ENCODE results near the gene DPYSL3. TPM values are rescaled to one million over a fixed set of nuclear protein-coding genes. Genes with fewer than 3 reads are reported as not detected.
A peak's percentile ranks its signal among the peaks of the same experiment; 100 is the strongest.

Gene DPYSL3
- polyA plus RNA-seq, 1 donor from 2014 or later, result not detected

DNA sequence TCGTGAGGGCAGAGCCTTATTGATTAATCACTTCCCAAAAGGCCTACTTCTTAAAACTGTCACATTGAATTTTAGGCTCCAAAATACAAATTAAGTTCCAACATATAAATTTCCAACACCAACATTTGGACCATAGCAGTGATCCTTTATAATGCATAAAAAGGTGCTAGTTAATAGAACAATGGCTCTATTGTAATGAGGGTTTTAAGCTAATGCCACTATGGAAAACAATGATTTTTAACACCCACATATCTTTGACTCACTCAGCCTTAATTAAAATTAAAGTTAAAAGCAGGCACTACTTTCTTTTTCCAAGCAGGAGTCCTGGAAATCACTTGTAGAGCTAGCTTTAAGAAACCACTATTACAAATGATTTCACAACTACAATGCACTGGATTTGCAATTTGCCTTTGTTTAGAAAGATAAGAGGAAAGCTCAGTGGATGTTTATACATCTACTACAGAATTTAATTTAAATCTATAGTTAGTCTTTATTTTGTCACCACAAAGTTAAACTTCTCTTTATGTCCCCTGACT, 41.8 kb downstream of the DPYSL3 start:
- H3K9me3 Mint-ChIP-seq, result peaks cover 0 to 4% (median 0%) of the 10 kb centered on the region in 3 donors
- H3K4me3 Mint-ChIP-seq, result no peak overlapping the region
- peaks cover 3% of the 10 kb centered on the region for H3K27me3 Mint-ChIP-seq
- no peaks in the 10 kb centered on the region for H3K4me1 Mint-ChIP-seq
- no peaks in the 10 kb centered on the region for H3K36me3 Mint-ChIP-seq
- no peak overlapping the region for H3K27ac Mint-ChIP-seq

DNA sequence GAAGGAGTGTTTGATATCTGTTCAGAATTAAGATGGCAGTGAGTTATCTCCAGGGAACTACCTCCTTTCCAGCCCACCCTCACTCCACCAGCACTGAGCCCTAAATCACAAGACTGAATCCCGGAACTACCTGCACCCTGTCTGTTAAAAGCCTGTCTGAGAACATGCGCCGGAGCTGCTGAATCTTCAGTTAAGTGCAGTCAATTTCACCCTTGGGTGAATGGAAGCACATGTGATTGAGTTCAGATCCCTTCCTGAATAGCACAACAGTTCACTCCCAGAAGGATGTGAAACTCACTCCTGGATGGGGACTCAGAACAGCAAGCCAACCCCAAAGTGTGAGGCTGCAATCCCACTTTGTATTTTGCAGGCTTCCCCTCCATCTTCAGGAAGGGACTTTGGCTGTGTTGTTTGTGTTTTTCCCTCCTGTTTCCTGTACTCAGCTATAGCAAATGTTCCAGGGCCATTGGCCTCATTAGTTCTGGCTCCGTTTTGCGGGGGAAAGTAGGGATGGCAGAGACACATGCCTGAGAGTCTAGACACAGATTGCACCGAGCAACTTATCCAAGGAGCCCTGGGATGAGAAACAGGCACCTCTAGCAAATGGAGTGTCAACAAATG, 43.4 kb downstream of the DPYSL3 start:
- Mint-ChIP-seq H3K36me3 (no peaks in the 10 kb centered on the region), H3K4me1 (no peaks in the 10 kb centered on the region), H3K9me3 (peaks cover 0 to 3% (median 0%) of the 10 kb centered on the region in 3 donors), H3K27me3 (peaks cover 1% of the 10 kb centered on the region), H3K27ac (no peak overlapping the region), H3K4me3 (no peak overlapping the region)

DNA sequence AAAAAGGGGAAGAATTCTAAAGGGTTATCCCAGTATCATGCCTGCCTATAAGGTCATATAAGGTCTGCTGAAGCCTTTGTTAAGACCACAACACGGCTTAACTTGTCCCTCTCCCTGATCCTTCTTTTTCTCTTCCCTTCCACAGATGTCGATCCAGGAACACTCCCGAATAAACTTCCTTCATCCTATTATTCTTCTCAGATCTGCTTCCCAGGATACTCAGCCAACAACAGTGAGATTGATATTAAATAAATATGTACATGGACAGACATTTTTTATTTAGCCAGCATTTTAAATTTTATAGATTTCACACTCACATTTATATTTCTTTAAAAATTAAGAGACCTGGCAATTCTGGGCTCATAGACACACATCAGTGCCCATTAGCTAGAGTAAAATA, 44.1 kb downstream of the DPYSL3 start:
- no peak overlapping the region for H3K27ac Mint-ChIP-seq
- no peaks in the 10 kb centered on the region for H3K4me1 Mint-ChIP-seq
- H3K36me3 Mint-ChIP-seq, result no peaks in the 10 kb centered on the region
- H3K9me3 Mint-ChIP-seq, result peaks cover 0 to 4% (median under 1%) of the 10 kb centered on the region in 3 donors
- no peak overlapping the region for H3K4me3 Mint-ChIP-seq
- peaks cover 1% of the 10 kb centered on the region for H3K27me3 Mint-ChIP-seq

DNA sequence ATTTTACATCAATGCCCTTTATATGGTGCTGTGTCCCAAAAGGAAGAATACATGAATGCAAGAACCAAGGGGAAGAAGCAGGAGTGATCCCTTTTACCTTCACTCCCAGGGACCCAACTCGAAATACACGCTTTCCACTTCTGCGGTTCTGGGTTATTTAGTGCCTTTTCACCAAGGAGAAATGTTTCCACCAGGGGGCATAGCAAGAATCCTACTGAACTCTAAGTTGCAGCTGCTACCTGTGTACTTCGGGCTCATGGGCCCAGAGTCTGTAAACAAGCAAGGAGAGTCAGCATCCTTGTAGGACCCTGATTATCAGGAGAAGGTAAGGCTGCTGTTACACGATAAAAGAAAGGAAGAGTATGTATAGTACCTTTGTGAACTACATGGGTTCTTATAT, 45.7 kb downstream of the DPYSL3 start:
- H3K4me1 Mint-ChIP-seq, result no peaks in the 10 kb centered on the region
- H3K36me3 Mint-ChIP-seq, result no peaks in the 10 kb centered on the region
- no peak overlapping the region for H3K27ac Mint-ChIP-seq
- H3K9me3 Mint-ChIP-seq, result peaks cover 0 to 6% (median 4%) of the 10 kb centered on the region in 3 donors
- H3K4me3 Mint-ChIP-seq, result no peak overlapping the region
- H3K27me3 Mint-ChIP-seq, result peaks cover 3% of the 10 kb centered on the region

DNA sequence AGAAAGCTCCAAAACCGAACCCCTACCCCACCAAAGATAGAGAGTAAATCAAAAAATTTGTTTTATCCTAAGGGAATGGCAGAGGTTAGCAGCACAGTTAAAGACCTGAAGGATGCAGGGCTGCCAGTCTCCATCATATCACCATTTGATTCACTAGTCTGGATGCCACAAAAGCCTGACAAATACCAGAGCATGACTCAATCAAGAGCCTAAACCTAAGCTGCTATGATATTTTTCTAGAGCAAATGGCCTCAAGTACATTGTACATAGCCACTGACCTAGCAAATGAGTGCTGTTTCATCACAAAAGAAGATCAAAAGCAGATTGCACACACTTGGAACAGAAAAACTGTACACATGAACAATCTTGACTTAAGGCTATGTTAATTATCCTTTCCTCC, 48.0 kb downstream of the DPYSL3 start:
- no peak overlapping the region for H3K27ac Mint-ChIP-seq
- H3K4me1 Mint-ChIP-seq, result no peaks in the 10 kb centered on the region
- H3K27me3 Mint-ChIP-seq, result peaks cover 6% of the 10 kb centered on the region
- peaks cover 2 to 6% (median 2%) of the 10 kb centered on the region in 3 donors for H3K9me3 Mint-ChIP-seq
- H3K36me3 Mint-ChIP-seq, result no peaks in the 10 kb centered on the region
- no peak overlapping the region for H3K4me3 Mint-ChIP-seq

DNA sequence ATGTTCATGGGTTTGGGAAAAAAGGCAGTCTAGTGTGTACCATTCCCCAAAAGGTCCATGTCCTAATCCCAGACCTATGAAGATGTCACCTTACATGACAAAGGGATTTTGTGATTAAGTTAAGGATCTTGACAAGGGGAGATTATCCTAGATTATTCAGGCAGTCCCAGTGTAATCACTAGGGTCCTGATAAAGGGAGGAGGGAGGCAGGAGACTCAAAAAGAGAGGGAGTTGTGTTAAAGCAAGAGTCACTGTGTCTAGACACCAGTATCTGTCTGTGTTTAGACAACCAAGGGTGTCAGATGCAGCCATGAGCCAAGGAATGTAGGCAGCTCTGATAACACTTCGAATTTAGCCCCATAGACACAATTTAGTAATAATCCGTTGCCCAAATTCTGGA, 49.5 kb downstream of the DPYSL3 start:
- Mint-ChIP-seq H3K4me1 (peaks cover 0 to 5% (median under 1%) of the 10 kb centered on the region in 3 donors), H3K9me3 (peaks cover 2 to 6% (median 4%) of the 10 kb centered on the region in 3 donors), H3K27ac (no peak overlapping the region), H3K27me3 (peaks cover 12% of the 10 kb centered on the region), H3K36me3 (no peaks in the 10 kb centered on the region), H3K4me3 (no peak overlapping the region)

DNA sequence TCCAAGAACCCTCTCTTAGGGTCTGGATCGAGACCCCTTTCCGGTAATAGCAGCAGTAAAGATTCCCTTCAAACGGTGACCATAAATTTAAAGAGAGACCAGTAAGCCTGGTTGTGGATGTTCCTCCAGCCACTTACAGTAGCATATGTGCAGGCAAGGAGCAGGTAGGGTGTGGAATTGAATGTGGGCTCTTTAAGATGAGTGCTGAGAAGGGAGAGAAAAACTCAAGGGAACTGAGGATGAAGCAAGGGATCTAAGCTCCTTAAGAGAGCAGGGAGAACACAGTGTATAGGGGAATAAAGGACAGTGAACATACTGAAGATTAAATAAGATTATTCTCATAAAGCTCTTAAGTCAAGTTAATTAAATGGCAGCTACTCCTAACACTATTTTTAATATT, 51.3 kb downstream of the DPYSL3 start:
- no peaks in the 10 kb centered on the region for H3K36me3 Mint-ChIP-seq
- no peak overlapping the region for H3K27ac Mint-ChIP-seq
- peaks cover 25% of the 10 kb centered on the region for H3K27me3 Mint-ChIP-seq
- H3K9me3 Mint-ChIP-seq, result peaks cover 2 to 6% (median 4%) of the 10 kb centered on the region in 3 donors
- H3K4me1 Mint-ChIP-seq, result peaks cover 11 to 13% (median 11%) of the 10 kb centered on the region in 3 donors
- H3K4me3 Mint-ChIP-seq, result no peak overlapping the region

DNA sequence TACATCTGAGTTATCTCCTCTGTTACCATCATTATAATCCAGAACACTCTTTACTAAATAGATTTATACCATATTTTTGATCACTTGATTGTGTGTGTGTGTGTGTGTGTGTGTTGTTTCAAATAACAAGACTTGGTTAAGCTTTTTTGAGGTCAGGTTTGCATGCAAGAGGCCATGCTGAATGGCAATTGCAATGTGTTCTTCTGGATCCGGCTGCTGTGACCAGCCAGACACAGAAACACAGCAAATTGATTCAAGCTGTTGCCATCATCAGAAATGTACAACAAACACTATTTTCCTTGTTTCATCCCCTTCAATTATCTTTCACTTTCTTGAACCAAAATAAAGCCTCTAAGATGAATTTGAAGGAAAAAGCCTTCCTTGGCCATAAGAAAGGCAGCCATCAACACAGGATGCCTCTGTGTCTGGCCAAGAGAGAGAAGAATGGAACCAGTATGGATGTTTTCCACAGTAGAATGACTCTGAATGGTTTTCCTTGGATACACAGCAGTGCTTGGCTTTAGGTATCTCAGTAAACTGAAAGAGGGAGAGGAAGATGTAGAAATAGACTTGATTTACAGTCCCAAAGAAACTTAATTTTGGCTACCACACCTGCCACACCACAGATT, 53.9 kb downstream of the DPYSL3 start:
- no peak overlapping the region for H3K4me3 Mint-ChIP-seq

DNA sequence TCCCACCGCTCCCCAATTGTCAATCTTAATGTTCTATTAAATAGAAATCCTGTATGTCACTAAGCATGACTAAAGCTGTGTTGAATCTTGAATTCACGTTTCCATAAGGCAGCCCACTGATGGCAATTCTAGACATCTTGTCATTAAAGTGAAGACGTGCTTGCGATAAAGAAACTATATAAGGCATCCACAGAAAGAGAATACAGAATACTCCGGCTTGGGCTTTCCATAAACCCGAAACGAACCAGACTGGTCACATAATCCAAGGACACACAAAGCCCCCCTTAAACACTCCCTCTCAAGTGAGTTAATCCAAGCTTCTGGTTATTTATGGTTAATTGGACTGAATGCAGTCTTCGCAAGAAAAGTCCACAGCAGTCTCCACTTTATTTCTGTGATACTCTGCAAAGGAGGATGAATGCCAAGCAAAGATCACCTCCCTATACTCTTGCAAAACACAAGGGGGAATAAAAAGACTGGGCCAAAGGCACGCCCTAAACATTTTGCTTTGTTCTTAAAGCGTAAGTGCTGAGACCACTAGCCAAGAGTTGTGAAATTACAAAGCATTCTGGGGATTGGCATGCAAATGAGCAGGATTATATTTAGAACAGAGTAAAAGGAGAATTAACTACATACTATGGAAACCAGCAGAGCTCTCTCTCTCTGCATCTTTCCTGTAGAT, 54.7 kb downstream of the DPYSL3 start:
- peaks cover 11 to 18% (median 15%) of the 10 kb centered on the region in 3 donors for H3K4me1 Mint-ChIP-seq
- H3K36me3 Mint-ChIP-seq, result no peaks in the 10 kb centered on the region
- peaks cover 40% of the 10 kb centered on the region for H3K27me3 Mint-ChIP-seq

More for the DNA sequence above, 53.9 kb downstream of the DPYSL3 start:
- H3K36me3 Mint-ChIP-seq, result no peaks in the 10 kb centered on the region
- H3K9me3 Mint-ChIP-seq, result peaks cover 2 to 6% (median 2%) of the 10 kb centered on the region in 3 donors
- no peak overlapping the region for H3K27ac Mint-ChIP-seq
- peaks cover 11 to 18% (median 15%) of the 10 kb centered on the region in 3 donors for H3K4me1 Mint-ChIP-seq
- H3K27me3 Mint-ChIP-seq, result peaks cover 36% of the 10 kb centered on the region

DNA sequence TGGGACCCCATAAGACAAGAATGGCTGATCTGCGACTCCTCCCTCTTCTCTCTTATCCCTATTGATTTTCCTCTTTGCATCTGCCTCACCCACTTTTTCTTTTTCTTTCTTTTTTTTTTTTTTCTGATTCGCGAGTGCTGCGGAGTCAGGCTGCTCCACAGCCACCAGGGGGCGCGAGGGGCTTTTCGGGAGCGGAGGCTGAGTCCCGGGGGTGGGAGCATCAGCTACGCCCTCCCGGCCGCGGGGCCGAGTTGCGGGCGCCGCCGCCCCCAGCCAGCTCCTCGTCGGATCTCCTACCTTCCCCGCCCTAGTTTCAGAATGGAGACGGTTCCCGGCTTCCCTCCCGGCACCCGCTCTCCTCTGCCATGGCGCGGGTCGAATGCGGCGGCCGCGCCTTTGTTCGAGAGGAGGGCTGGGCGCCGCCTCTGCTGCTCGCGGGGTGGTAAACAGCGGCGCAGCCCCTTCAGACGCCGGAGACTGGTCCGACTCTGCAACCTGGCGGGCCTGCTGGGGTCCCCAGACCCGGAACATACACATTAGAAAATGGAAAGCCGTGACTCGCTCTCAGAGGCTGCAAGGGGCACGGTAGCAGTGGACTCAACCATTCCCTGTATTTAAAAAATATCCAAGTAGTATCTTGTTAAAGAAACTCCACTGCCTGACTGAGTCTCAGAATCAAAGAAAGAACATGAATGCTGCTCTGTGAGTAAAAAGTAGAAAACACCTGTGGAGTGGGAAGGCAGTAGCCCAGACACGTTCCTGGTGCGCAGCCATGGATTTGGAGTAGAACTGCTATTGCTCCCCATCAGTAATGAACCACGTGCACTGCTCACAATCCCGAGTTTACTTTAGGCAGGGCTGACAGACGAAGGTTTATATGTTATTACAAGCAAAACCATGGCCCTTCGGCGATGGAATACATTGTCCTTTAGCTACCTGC, 55.7 kb downstream of the DPYSL3 start:
- H3K9me3 Mint-ChIP-seq, result peaks cover 0 to 2% (median 2%) of the 10 kb centered on the region in 3 donors
- no peaks in the 10 kb centered on the region for H3K36me3 Mint-ChIP-seq
- H3K4me3 Mint-ChIP-seq, result peak overlapping the region in 3 of 4 donors; percentile 68 to 91 (median 76)
- H3K4me1 Mint-ChIP-seq, result peaks cover 11 to 18% (median 15%) of the 10 kb centered on the region in 3 donors
- H3K27me3 Mint-ChIP-seq, result peaks cover 38% of the 10 kb centered on the region
- H3K27ac Mint-ChIP-seq, result peak overlapping the region in 1 of 3 donors; percentile 23

More for the DNA sequence above, 54.7 kb downstream of the DPYSL3 start:
- peaks cover 0 to 2% (median 2%) of the 10 kb centered on the region in 3 donors for H3K9me3 Mint-ChIP-seq
- no peak overlapping the region for H3K27ac Mint-ChIP-seq
- peak overlapping the region in 1 of 4 donors; percentile 85 for H3K4me3 Mint-ChIP-seq

DNA sequence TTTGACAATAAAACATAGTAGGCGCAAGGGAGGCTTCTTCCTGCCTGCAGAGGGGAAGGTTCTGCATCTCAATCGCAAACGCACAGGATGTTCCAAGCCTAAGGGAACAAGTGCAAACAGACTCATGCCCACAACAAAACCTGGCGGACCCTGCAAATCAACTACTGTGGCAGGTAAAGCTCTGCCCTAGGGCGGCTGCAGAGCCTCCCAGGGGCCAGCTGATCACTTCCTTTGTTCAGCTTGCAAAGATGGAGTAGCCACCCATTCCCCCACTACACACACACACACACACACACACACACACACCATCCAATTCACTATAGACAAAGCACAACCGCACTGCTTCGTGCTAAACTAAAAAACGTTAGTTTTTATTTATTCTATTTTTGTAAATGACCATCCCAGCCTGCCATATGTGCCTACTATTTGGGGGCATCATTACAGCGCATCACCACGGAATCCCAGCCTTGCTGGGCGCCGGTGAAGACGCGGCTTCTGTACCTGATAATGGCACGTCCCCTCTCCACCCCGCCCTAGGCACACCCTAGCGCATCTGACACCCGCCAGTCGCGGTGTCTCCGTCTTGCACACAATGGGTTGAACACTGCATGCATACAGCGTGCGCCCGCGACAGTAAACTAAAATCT, 57.6 kb downstream of the DPYSL3 start:
- no peaks in the 10 kb centered on the region for H3K36me3 Mint-ChIP-seq
- H3K27ac Mint-ChIP-seq, result no peak overlapping the region
- peaks cover 11 to 18% (median 15%) of the 10 kb centered on the region in 3 donors for H3K4me1 Mint-ChIP-seq

DNA sequence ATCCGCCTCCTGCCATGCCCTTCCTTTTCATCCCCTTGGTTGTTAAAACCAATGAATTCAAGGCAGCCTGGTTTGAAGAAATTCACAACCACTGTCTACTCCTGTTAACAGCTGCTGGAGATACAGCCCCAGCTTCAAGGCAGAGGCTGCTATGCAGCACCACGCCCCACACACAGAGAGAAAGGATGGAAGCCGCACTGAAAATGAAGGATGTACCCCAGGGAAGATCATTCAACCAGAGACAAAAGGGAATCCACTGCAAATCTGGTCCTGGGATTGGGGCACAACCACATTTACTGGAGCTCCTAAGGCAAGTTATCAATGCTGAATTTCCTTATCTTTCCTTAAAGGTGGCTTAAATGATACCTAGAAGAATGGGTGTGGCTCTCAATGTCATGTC, 58.7 kb downstream of the DPYSL3 start:
- Mint-ChIP-seq H3K36me3 (no peaks in the 10 kb centered on the region), H3K4me3 (no peak overlapping the region), H3K27me3 (peaks cover 35% of the 10 kb centered on the region), H3K4me1 (peaks cover 11 to 18% (median 15%) of the 10 kb centered on the region in 3 donors), H3K9me3 (peaks cover 0 to 2% (median 1%) of the 10 kb centered on the region in 3 donors), H3K27ac (no peak overlapping the region)

More for the DNA sequence above, 57.6 kb downstream of the DPYSL3 start:
- Mint-ChIP-seq H3K27me3 (peaks cover 35% of the 10 kb centered on the region), H3K4me3 (peak overlapping the region; percentile 52 to 87 (median 63)), H3K9me3 (peaks cover 0 to 2% (median 2%) of the 10 kb centered on the region in 3 donors)

DNA sequence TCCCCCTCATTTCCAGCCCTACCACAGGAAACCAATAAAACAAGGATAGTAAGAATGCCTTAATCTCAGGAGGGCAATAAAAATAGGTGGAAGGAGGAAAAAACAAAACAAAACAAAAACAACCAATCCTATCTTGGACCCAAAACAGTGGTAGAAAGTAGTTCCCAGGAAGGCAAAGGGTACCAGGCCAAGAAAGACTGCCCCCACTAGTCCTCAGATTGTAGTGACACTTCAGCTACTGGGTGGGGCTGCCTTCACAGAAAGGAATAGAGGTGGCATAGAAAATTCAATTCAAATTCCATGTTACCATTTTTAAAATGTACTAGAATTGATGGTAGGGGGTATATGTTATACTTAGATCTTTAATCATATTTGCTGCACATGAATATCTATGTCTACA, 59.3 kb downstream of the DPYSL3 start:
- H3K36me3 Mint-ChIP-seq, result no peaks in the 10 kb centered on the region
- H3K4me3 Mint-ChIP-seq, result no peak overlapping the region
- no peak overlapping the region for H3K27ac Mint-ChIP-seq
- H3K9me3 Mint-ChIP-seq, result peaks cover 0 to 2% (median 0%) of the 10 kb centered on the region in 3 donors
- H3K4me1 Mint-ChIP-seq, result peaks cover 8 to 18% (median 15%) of the 10 kb centered on the region in 3 donors
- peaks cover 31% of the 10 kb centered on the region for H3K27me3 Mint-ChIP-seq

DNA sequence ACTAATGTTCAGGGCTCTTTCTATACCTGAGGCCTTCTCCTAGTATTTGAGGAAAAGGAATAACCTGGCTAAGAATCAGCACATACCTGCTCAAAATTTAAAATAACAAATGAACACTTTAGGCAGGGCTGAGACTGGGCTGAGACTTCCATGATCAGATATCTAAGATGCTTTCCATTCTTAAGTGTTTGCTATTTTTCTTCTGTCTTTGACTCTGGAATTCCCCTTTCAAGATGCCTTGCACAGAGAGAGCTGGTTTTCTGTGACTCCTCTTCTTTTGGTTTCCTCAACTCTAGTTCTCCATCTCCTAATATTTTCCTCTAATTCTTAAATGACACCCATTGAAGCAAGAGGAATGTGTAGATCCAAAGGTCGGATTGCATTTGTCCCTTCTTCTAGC, 61.1 kb downstream of the DPYSL3 start:
- peaks cover 0 to 6% (median 4%) of the 10 kb centered on the region in 3 donors for H3K4me1 Mint-ChIP-seq
- peaks cover 16% of the 10 kb centered on the region for H3K27me3 Mint-ChIP-seq
- peaks cover 0 to 2% (median 0%) of the 10 kb centered on the region in 3 donors for H3K9me3 Mint-ChIP-seq
- no peak overlapping the region for H3K27ac Mint-ChIP-seq
- H3K36me3 Mint-ChIP-seq, result peaks cover 1% of the 10 kb centered on the region
- H3K4me3 Mint-ChIP-seq, result no peak overlapping the region

All from IgD-negative memory B cell (primary cell).